Stimulated activated naive CD4-positive, alpha-beta T cell (primary cell): Measurements from ENCODE around the gene C3orf22.

Experiments
- DNase-seq, 6 experiments: peaks; one replicate each; lab custom pipeline; 2025; lab: John Stamatoyannopoulos, UW

The C3orf22 gene

DNA sequence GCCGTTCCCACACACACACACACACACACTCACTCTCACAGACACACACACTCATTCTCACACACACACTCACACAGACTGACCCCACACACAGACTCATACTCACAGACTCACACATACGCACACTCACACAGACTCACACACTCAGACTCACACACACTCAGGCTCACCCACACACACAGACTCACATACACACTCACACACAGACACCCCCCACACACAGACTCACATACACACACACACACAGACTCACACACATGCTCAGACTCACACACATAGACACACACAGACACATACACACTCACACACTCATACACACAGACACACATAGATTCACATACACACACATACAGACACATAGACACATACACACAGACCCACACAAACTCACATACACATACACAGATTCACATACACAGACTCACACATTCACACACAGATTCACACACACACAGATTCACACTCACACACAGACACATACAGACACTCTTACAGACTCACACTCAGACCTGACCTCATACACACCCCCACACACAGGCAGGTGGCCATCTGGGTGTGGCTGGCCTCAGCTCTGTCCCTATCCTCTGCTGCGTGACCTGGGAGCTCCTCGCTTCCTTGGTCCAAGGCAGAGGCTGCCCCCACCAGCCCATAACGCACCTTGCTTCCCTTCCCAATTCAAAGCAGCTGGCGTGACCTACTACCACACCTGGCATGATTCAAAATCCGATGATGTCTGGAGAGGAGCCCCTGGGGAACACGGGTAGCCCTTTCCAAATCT lies 1.9 kb downstream of the C3orf22 start:
- DNase-seq: no peak

DNA sequence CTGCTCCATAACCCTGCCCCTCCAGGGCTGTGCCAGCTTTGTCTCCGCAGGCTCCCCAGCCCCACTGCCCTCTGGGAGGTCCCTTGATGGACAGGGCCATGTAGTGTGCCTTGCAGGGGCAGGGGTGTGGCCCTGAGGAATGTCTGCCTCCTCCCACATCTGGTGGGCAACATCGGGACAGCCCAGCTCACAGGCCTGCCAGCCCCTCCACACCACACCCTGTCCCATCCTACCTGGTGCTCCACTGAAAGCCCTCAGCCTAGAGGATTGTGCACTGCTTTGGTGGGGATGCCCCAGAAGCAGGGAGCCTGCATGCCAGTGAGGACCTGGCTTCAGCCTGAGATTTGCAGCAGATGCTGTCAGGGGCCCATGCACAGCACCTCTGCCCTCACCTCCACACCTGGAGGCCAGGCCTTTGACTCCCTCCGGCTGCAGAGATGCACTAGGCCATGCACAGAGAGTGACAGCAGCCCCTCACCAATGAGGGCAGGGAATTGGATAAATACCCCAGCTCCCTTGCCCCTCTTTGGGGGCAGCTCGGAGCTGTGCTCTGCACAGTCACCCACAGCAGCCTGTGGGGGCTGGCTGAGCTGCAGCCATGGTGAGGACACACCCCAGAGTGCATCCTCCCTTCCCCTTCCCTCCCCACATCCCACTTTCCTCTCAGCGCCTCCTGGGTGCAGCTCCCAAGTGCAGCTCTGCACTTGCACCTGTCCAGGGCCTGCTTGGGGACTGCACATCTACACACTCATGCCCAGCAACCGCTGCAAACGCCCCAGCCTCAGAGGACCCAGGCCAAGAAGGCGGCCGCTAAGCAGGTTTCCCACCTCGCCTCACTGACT lies 2.7 kb downstream of the C3orf22 start:
- no peak for DNase-seq

DNA sequence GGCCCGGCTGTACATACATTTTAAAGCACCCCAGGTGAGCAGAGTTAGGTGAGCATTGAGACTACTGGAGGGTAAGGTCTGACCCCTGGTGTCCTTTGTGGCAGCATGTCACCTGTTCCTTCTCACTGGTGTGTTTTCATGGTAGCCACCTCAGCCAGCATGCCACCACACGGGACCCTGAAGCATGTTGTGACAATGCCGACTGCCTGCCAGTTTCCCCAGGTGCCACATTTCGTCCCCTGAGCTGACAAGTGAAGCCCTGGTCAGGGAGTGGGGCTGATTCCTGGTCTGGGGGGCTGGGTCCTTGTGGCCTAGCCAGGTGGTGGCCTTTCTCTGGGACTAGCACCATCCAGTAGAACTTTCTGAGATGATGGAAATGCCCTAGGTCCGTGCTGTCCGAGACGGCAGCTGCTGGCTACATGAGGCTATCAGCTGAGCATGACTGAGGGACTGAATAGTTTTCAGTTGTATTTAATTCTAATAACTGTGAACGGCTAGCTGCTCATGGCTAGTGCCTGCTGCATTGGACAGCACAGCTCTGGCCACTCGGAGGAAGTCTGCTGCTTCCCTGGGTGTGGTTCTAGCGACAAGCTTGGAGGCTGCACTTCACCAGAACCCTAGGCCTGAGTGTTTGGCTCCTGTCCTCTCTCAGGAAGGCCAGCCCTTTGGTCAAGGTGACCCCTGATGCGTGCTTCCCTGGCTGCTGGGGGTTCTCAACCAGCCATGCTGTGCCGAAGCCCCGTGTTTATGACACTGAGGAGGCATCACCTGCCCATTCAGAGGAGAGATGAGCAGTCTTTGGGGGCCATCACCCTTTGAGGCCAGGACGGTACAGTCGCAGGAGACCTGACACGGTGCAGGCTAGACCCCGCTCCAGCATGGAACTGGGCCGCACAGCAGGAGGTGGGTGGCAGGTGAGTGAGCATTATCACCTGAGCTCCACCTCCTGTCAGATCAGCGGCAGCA lies 3.9 kb downstream of the C3orf22 start:
- DNase-seq: no peak

DNA sequence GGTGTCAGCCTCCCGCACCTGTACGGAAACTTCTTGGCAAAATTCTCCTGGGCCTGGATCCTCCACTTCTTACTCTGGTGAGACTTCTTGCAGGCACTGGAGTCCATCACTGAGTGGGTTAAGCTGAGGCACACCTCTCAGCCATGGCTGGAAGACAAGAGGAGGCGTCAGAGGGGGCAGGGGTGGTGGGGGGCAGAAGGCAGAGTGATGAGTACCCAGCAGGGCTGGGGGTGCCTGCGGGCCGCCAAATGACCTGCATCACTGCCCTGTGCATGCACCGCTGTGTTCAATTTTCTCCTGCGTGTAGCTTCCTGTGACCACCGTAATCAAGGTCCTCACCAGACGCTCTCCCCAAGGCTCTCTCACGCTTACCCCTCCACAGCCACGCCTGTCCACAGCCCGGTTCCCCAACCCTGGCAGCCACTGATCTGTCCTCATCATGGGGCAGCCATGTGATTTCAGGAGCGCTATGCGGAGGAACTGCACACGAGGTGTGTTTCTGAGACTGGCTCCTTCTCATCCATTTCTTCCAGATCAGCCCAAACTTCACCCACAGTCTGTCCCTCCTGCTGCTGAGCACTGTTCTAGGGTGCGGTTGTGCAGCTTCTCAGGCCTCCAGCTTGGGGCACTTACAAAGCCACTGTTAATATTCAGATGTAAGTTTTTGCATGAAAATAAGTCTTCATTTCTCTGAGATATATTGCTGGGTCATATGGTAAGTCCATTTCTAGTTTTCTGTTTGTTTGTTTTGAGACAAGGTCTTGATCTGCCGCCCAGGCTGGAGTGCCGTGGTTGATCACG lies 5.2 kb downstream of the C3orf22 start:
- DNase-seq: no peak

DNA sequence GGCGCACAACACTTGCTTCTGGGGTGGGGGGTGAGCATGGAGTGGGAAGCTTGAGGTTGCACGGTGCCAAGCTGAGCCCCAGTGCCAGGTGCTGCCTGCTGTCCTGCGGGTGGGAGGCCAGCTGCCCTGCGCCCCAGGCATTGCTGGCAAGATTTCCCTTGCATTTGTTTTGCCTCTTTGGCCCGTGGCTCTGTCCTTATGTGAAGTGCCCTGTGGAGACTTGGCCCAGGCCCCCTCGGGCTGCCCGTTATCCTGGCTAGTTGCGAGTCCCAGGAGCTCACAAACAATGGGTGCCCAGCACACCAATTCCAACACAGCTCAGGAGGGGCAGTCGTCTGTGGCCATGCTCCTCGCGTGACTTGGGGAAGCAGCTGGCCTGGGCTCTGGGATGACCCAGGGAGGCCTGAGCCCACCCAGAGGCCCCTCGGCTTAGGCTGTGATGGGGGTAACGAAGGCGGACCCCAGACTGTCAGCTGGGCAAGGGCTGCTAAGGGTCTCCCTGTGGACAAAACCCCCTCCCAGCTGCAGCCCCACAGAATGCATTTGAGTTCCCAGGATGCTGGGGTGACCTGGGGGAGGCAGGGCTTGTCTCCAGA lies 5.9 kb downstream of the C3orf22 start:
- DNase-seq: no peak

DNA sequence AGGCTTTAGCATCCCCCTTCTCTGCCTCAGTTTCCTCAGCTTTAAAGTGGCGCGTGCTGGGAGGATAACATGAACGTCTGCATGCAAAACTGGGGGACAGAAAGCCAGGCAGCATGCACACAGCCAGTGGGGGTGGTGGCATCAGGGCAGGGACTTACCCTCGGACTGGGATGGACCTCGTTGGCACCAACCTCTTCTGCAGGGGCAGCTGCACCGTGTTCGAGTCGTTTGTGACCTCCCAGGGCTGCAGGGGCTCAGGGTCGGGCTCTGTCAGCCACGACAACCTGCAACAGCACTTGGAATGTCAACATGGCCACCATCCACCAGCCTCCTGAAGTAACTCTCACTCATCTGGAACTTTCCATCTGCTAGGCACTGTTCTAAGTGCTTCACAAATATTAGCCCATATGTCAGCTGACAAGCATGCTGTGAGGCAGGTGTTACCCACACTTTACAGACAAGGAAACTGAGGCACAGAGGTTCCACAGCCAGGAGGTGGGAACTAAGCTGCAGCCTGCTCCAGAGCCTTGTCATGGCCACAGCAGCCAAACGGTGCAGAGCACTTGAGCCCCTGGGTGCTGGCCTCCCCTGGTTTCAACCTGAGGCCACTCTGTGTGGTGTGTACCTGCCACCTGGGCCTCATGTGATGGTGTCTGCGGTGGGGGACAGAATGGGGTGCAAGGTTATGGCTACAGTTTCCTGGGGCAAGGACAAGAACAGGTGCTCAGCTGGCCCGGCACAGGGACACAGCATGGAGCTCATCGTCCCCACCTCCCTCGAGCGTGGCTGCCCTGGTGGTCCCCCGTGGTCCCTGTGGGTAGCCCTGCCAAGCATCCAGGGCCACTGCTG lies 6.7 kb downstream of the C3orf22 start:
- no peak for DNase-seq

DNA sequence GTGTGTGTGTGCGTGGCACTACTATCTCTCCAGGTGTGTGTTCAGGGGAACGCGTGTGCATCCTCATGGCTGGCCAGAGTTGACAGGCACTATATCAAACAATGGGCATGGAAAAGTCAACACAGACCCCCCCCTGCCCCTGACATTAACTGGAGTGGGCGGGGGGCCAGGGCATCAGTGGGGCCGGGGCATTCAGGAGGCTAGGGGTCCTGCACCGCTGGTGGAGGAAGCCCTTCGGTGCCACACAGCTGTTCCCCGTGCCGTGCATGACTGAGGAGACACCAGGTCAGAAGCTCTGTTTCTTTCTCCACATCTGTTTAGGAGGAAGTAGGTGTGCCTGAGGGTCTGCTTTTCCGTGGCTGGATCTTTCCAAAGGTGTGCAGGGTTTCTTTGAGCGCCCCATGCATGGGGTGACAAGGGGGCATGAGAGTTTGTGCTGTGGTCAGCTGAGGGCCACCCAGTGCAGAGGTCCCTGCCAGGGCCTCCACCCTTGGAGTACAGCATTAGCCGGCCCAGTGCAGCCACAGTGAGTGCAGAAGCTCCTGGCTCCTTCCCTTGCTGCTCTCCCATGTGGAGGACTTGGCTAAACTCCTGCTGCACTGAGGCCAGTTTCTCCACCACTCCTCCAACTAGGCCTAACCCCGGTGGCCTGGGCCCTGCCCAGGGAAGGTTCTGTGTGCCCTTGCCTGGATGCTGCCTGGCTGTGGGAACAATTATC lies 7.5 kb downstream of the C3orf22 start:
- DNase-seq: no peak

DNA sequence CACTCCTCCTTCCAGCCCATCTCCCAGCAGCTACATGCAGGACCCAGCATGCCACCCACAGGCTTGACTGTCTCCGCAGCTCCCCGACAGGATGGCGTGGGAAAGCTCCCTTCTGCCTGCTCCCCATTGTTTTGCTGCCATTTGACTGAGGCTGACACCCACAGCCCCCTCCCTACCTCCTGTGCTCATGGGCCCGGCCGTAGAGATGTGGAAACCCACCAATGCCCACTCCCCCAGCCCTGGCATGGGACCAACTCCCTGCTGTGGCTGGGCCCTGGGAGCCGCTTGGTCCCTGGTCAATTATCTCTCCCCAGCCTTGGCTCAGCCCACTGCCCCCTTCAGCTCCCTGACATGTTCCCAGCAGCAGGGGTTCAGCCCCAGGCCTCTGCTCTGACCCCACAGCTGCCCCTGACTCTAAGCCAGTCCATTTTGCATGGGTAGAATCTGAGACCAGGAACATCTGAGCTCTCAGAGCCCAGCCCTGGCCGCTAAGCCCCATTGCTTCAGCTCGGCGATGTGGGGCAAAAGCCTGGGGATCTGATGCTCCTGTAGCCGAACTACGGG lies 8.2 kb downstream of the C3orf22 start:
- DNase-seq: no peak

DNA sequence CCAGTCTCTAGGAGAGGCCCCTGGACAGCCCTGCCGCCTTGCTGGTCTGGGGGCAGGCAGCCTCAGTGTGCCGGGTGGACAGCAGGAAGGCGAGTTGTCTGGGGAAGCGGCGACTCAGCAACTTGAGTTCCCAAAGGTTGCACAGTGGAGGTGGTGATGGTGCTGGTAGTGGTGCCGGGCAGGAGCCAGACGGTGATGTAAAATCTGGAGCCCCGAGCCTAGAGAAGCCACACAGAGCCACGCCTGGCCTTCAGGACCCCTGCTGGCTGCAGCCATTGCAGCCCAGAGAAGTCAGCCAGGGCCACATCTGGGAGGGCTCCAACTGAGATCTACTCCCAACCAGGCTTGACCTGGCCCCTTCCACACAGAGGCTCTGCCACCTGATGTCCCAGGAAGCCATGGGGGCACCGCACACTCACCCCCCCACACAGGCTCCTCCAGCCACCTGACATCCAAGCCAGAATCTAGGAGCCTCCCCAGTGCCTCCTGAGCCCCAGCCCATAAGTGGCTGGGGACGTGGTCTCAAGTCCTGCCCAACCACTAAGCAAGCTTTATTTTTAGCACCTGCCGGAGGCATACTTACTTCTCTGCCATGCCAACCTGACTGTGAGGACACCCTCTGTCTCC lies 8.8 kb downstream of the C3orf22 start:
- no peak for DNase-seq

DNA sequence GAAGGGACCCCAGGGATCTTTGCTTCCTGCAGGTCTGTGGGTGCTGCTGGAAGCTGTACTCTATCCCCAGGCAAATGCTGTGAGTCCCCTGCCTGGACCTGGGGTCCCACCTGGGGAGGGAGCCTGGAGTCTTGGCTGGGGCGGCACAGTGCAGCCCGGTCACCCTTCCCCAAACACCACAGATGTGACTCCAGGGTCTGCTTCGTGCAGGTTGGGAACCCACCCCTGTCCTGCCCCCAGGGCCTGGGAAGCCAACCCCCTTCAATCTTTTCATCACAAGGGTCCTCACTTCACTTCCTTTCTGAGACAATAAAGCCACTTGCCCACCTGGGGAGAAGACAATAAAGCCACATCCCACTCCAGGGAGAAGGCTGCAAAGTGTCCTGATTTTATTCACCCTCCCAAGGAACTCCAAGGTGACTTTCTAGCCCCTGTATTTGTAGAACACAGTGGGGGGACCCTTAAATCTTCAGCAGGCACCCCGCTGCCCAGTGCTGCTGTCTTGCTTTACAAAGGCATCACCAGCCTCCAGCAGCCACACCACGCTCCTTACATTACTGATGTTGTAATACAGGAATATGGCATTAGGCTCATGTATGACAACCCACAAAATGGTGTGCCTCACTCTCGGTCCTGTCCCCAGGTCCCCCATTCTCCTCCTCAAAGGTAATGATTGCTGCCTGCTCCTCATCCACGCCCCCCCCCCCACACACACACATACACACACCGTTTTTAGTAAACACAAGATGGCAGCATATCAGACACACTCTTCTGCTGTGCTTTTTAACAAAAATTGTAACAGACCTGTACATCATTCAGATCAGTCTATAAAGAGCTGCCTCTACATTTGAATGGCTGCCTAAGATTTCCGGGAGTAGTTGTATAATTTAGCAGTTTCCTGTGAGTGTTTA lies 9.9 kb downstream of the C3orf22 start:
- no peak for DNase-seq

DNA sequence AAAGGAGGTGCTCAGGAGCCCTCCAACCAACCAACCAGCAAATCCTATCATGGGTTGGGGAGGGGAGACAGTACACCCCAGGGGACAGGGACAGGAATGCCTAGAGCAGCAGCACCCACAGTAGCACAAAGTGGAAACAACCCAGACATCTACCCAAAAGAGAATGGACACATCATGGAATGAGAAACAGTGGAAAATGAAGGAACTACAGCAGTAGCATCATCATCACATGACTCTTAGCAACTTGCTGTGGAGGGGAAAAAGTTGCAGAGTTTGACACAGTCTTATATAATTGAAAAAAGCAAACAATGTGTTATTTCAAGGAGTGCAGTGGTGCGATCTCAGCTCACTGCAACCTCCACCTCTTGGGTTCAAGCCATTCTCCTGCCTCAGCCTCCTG lies 11.0 kb downstream of the C3orf22 start:
- no peak for DNase-seq

DNA sequence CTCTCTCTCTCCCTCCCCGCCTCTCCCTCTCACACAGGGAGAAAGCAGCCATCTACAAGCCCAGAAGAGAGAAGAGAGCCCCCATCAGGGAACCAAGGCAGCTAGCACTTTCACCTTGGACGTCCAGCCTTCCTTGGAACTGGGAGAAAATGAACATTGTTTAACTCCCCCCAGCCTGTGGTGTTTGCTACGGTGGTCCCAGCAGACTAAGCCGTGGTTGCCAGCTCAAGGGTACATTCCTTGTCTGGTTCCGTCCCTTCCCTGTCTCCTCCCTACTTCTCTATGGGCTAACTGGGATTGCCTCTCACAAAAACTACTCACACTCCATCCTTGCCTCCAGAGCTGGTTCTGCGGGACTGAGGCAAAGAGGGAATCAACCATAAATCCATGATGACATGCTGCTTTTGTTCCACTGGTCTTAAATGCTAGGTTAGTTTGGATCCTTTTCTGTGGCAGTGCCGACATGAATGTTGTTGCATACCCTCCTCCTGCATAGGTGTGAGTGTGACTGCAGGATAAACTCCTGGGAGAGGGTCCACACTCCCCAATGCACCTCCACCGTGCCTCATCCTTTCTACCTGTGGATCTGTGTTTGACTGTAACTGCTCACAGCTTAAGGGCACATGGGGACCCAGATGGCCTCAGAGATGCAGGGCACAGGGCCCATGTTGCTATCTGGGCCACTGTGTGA lies 12.0 kb downstream of the C3orf22 start:
- no peak for DNase-seq

DNA sequence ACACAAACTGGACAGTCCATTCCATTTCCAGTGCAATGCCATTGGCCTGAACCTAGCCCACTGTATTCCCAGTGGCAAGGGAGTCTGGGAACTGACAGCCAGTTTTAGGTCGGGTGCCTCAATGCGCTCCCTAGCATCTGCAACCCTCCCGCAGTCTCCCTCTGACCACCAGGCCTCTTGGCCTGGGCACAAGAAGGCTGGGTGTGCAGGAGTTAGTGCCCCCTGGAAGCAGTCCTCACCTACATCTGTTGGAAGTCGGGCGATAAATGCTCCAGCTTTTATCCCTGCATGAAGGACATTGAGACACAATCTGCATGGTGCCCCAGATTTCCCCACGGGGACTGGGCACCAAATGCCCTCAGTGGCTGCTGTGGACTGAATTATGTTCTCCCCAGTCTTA lies 12.7 kb downstream of the C3orf22 start:
- DNase-seq: no peak

DNA sequence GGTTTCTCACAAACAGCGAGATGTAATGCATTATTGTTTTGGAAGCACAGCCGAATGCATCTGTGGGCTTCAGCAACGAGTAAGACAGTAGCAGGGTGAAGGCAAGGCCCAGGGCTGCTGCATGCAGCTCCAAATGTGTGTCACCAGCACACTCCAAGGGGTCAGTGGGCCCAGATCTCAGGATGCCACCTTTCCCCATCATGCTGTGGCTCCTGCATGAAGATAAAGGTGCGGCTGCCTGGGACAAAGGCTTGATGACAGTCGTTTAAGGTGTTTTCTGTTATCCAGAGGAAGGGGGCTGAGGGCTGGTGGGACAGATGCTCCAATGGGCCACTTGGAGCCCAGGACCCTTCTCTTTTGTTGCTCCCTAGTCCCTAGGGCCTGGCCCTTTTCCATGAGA lies 13.2 kb downstream of the C3orf22 start:
- no peak for DNase-seq

DNA sequence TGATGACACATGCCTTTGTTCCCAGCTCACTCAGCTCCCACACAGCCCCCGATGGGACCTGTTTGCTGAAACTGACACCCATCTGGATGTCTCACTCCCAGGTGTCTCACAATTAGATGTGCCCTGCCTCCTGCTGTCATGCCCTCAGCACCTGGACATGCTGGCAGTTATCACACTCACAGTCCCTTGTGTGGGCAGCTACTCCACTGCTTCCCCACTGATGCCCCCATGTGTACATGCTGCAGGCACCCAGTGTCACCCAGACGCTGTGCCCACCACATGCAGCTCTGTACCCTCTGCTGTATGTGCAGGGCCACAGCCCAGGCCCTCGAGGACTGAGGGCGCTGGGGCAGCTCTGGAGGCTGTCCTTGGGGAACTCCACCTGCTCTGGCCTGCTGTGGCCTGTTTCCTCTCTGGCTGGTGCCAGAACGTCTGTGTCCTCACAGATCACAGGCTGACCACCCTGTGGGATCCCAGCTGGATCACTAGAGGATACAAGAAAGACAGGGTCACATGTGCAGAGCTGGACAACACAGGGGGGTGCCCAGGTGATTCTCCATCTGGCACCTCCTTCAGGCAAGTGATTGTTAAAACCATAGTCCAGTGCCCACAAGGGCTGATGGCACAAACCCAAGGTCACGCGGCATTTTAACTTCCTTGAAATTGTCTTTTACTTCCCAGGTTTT lies 14.0 kb downstream of the C3orf22 start:
- DNase-seq: no peak

DNA sequence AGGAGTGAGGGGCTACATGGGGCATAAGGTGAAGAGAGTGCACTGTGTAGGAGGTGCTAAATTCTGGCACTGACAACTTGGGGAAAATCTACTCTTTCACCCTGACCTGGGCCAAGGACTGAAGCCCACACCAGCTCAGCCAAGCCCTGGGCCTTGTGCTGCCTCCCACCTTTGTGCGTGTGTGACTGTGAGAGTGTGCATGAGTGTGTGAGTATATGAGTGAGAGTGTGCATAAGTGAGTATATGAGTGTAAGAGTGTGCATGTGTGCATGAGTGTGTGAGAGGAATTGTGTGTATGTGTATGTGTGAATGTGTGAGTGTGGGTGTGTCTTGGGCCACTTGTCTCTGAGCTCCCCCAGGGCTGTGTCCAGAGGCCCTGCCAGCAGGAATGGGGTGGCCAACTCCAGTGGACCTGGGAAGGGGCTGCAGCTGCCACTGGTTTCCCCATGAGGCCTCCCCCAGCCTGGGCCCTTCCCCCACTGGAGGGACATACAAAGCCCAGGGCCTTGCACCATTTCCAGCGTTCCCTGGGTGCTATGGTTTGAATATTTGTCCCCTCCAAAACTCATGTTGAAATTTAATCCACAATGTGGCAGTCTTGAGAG lies 15.2 kb downstream of the C3orf22 start:
- DNase-seq: no peak
